Activated T-helper 1 cell treated with anti-CD3 and anti-CD28 coated beads, Interleukin-12 subunit alpha, Interleukin-12 subunit beta, Interleukin-2, Interleukin-4 antibody, amounts not matched to agents 30 ng/mL and 10 ng/mL and 1 ng/mL, durations not matched to agents 14 hours and 24 hours and 36 hours (primary cell): ENCODE data around the gene SUGCT. TPM values are rescaled to one million over a fixed set of nuclear protein-coding genes. Genes with fewer than 3 reads are reported as not detected.

Source experiments
- DNase-seq: peaks from one replicate; pipeline ENCODE4 v3.0.0; 2021; ENCODE audit warnings: low spot score
- H3K27ac Mint-ChIP-seq: one replicate; pipeline ENCODE4 v1.8.0; 2021; ENCODE audit warnings: mild to moderate bottlenecking, mixed read lengths
- H3K27me3 Mint-ChIP-seq: one replicate; pipeline ENCODE4 v1.8.0; 2022; ENCODE audit warnings: mild to moderate bottlenecking, moderate library complexity, mixed read lengths; ENCODE audit not compliant: insufficient read depth
- H3K36me3 Mint-ChIP-seq: one replicate; pipeline ENCODE4 v1.8.0; 2021; ENCODE audit warnings: low read depth, mixed read lengths
- H3K4me1 Mint-ChIP-seq: one replicate; pipeline ENCODE4 v1.8.0; 2021; ENCODE audit warnings: low read depth, mixed read lengths
- H3K4me3 Mint-ChIP-seq: one replicate; pipeline ENCODE4 v1.8.0; 2021; ENCODE audit warnings: mild to moderate bottlenecking, moderate library complexity, mixed read lengths
- H3K9me3 Mint-ChIP-seq: one replicate; pipeline ENCODE4 v1.8.0; 2021; ENCODE audit warnings: mixed read lengths
- intact Hi-C: fragments of 100-400 bp; cut with micrococcal nuclease; formaldehyde crosslinking; loops from one replicate; pipeline ENCODE4 v1.15.1; 2024
- total RNA-seq: library from RNA; stranded (reverse); gene quantifications from 2 replicates; pipeline ENCODE4 v1.2.3, GENCODE V29; 2022

The SUGCT gene
- total RNA-seq, 1 donor from 2014 or later = not detected

GRCh38 chr7:40457776-40458480 lies 323.1 kb downstream of the SUGCT start:
- Mint-ChIP-seq H3K9me3 (no peaks in the 10 kb centered on the region), H3K4me1 (no peaks in the 10 kb centered on the region), H3K4me3 (no peak overlapping the region), H3K27ac (no peak overlapping the region), H3K36me3 (no peaks in the 10 kb centered on the region), H3K27me3 (no peaks in the 10 kb centered on the region)
- DNase-seq = no peak
- intact Hi-C loops = no loop called here

GRCh38 chr7:40463446-40463845 lies 328.6 kb downstream of the SUGCT start:
- no peaks in the 10 kb centered on the region for H3K9me3 Mint-ChIP-seq
- H3K27me3 Mint-ChIP-seq = no peaks in the 10 kb centered on the region
- H3K36me3 Mint-ChIP-seq = no peaks in the 10 kb centered on the region
- H3K27ac Mint-ChIP-seq = no peak overlapping the region
- DNase-seq = no peak
- no peaks in the 10 kb centered on the region for H3K4me1 Mint-ChIP-seq
- intact Hi-C loops = no loop called here
- H3K4me3 Mint-ChIP-seq = no peak overlapping the region

- peaks cover 6% of the 10 kb centered on the region for H3K27me3 Mint-ChIP-seq
- intact Hi-C loops = no loop called here
- no peaks in the 10 kb centered on the region for H3K36me3 Mint-ChIP-seq
- H3K4me3 Mint-ChIP-seq = no peak overlapping the region
- no peak for DNase-seq
- no peaks in the 10 kb centered on the region for H3K4me1 Mint-ChIP-seq
- H3K27ac Mint-ChIP-seq = no peak overlapping the region
- no peaks in the 10 kb centered on the region for H3K9me3 Mint-ChIP-seq
Observed at GRCh38 chr7:40468891-40469864, 334.4 kb downstream of the SUGCT start.

DNA sequence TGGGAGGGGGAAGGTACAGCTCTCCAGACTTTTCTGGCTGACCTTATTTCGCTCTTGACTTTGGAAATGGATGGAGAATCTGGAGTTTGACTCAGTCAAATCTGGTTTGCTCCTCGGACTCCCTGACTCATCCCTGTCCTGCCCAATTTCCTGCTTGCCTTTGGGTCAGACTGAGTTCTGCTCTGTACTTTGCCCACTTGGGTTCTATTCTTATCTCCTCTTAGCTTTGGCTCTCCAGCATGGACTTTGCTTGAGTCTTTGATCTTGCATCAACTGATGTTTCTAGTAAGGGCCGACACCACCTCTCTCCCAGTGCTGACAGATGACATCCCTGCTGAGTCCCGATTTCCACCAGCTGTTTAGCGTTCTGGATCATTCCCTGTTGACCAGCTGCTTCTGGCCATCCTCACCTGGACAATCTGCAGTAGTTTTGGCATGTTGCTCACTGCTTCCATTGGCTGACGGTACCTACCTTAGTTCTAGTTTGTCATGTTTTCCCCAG lies 335.3 kb downstream of the SUGCT start:
- Mint-ChIP-seq H3K4me3 (no peak overlapping the region), H3K36me3 (no peaks in the 10 kb centered on the region), H3K9me3 (no peaks in the 10 kb centered on the region), H3K27ac (no peak overlapping the region), H3K27me3 (peaks cover 8% of the 10 kb centered on the region), H3K4me1 (peaks cover 4% of the 10 kb centered on the region)
- DNase-seq = no peak
- intact Hi-C loops = no loop called here

- Mint-ChIP-seq H3K36me3 (no peaks in the 10 kb centered on the region), H3K4me3 (no peak overlapping the region), H3K27me3 (peaks cover 8% of the 10 kb centered on the region), H3K4me1 (peaks cover 7% of the 10 kb centered on the region), H3K9me3 (no peaks in the 10 kb centered on the region), H3K27ac (no peak overlapping the region)
- intact Hi-C loops = no loop called here
- DNase-seq = no peak
Observed at GRCh38 chr7:40470817-40471216, 336.0 kb downstream of the SUGCT start.

DNA sequence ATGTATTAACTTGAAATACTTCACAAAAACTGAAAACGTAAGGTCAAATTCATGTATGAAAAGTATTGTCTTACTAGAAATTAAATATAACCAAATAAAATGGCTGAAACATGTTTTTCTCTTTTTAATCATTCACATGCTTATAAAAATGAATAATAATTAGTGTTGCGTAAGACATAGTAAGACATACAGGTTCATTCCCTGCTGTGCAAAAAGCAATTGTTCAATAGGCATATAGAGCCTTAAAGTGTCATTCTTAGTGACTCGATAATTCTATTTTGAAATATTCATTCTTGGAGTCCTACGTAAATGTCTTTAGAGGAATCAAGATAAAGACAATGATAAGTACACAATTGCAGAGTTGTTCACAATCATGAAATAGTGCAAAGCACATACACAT lies 337.1 kb downstream of the SUGCT start:
- no peaks in the 10 kb centered on the region for H3K9me3 Mint-ChIP-seq
- H3K27ac Mint-ChIP-seq = no peak overlapping the region
- intact Hi-C loops = no loop called here
- no peak for DNase-seq
- H3K27me3 Mint-ChIP-seq = peaks cover 8% of the 10 kb centered on the region
- H3K4me3 Mint-ChIP-seq = no peak overlapping the region
- no peaks in the 10 kb centered on the region for H3K36me3 Mint-ChIP-seq
- H3K4me1 Mint-ChIP-seq = peaks cover 7% of the 10 kb centered on the region

DNA sequence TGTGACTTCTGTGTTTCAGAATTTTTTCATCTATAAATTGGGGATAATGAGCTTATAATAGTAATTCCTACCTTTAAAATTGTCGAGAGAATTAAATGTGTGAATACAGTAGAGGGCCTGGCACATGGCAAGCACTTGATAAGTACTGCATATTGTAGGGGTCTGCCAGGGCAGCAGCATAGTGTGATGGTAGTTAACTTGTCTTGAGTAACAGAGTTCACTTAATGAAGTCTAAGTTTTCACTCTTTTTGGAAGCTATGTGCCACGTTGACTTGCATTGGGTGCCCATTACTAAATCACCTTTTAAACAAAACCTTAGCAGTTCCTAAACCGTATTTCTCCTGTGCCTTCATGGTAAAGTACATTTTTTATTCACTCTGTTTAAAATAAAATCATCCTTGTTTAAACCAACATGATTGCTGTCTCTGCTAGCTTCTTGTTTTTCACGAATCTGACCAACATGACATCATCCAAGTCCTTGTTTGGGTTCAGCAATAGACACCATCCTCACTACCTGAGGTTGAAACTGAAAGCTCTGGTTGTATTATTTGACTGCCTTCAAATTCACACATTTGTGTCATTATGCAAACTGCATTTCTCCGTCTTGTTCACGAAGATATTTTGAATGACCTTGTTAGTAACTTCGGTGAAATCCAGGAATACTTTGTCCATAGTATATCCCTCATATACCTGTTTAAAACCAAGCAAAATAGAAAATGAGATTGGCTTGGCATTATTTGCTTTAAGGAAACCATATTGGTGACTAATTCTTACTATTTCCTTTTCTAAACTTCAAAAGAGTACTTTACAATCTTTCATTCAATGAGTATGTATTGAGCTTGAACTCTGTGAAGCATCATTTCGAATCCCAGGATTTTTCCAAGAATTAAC lies 340.2 kb downstream of the SUGCT start:
- Mint-ChIP-seq H3K36me3 (no peaks in the 10 kb centered on the region), H3K4me1 (peaks cover 7% of the 10 kb centered on the region), H3K27me3 (peaks cover 10% of the 10 kb centered on the region), H3K27ac (no peak overlapping the region), H3K9me3 (no peaks in the 10 kb centered on the region), H3K4me3 (no peak overlapping the region)
- intact Hi-C loops = no loop called here
- DNase-seq = no peak

DNA sequence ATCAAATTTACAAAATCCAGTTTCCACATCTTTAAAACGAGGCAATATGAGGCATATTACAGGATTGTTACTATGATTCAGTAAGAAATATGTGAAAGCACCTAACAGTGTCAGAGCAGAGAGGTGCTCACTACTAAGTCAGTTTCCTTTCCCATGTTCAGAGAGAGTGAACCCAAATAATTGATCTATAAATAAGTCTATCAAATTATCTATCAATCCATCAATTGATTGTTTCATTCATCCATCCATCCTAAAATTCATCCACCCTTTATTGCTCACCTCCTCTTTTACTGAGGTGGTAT lies 340.8 kb downstream of the SUGCT start:
- intact Hi-C loops = no loop called here
- H3K27me3 Mint-ChIP-seq = peaks cover 10% of the 10 kb centered on the region
- H3K27ac Mint-ChIP-seq = no peak overlapping the region
- H3K9me3 Mint-ChIP-seq = no peaks in the 10 kb centered on the region
- no peaks in the 10 kb centered on the region for H3K36me3 Mint-ChIP-seq
- peaks cover 7% of the 10 kb centered on the region for H3K4me1 Mint-ChIP-seq
- H3K4me3 Mint-ChIP-seq = no peak overlapping the region
- no peak for DNase-seq

- Mint-ChIP-seq H3K9me3 (no peaks in the 10 kb centered on the region), H3K27ac (no peak overlapping the region), H3K36me3 (no peaks in the 10 kb centered on the region), H3K4me3 (no peak overlapping the region), H3K4me1 (peaks cover 7% of the 10 kb centered on the region), H3K27me3 (peaks cover 8% of the 10 kb centered on the region)
- intact Hi-C loops = no loop called here
- DNase-seq = no peak
Observed at GRCh38 chr7:40477094-40477493, 342.3 kb downstream of the SUGCT start.

GRCh38 chr7:40482845-40483244 lies 348.0 kb downstream of the SUGCT start:
- Mint-ChIP-seq H3K27ac (no peak overlapping the region), H3K27me3 (peaks cover 3% of the 10 kb centered on the region), H3K4me3 (no peak overlapping the region), H3K36me3 (no peaks in the 10 kb centered on the region), H3K9me3 (no peaks in the 10 kb centered on the region), H3K4me1 (no peaks in the 10 kb centered on the region)
- intact Hi-C loops = no loop called here
- no peak for DNase-seq

DNA sequence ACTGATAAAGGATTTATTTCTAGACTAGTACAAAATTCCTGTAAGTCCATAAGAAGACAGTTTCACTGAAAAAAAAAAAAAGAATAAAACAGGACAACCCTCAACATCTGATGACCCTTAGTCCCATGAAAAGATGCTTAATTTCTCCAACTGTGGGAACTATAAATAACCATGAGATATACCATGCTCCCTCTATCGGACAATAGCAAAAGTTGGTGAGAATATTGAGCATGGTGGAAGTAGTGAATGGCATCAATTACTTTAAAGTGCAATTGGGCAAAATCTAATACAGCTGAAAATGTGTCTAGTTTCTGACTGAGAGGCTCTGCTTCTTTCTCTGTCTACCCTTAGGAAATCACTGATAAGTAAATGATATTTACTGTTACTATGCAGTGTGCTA lies 348.8 kb downstream of the SUGCT start:
- no peaks in the 10 kb centered on the region for H3K36me3 Mint-ChIP-seq
- no peak overlapping the region for H3K27ac Mint-ChIP-seq
- no peaks in the 10 kb centered on the region for H3K4me1 Mint-ChIP-seq
- no peak overlapping the region for H3K4me3 Mint-ChIP-seq
- peaks cover 2% of the 10 kb centered on the region for H3K27me3 Mint-ChIP-seq
- no peaks in the 10 kb centered on the region for H3K9me3 Mint-ChIP-seq
- DNase-seq = no peak
- intact Hi-C loops = no loop called here

- H3K4me1 Mint-ChIP-seq = no peaks in the 10 kb centered on the region
- intact Hi-C loops = no loop called here
- no peaks in the 10 kb centered on the region for H3K36me3 Mint-ChIP-seq
- H3K27ac Mint-ChIP-seq = no peak overlapping the region
- no peaks in the 10 kb centered on the region for H3K9me3 Mint-ChIP-seq
- peaks cover 3% of the 10 kb centered on the region for H3K27me3 Mint-ChIP-seq
- DNase-seq = no peak
- H3K4me3 Mint-ChIP-seq = no peak overlapping the region
Observed at GRCh38 chr7:40489844-40490602, 355.2 kb downstream of the SUGCT start.
